DND-41 (cell line): ENCODE results near the gene FAAP100.

Experiments
- CTCF ChIP-seq: IDR thresholded peaks from 2 replicates; pipeline ENCODE4 v1.5.1; 2012; ENCODE audit warnings: borderline replicate concordance, low read length, moderate library complexity, mild to moderate bottlenecking; ENCODE audit not compliant: poor library complexity, severe bottlenecking; ENCODE audit errors: extremely low read depth
- EZH2 ChIP-seq: IDR thresholded peaks from 3 replicates; pipeline ENCODE4 v1.6.1; 2012; ENCODE audit warnings: borderline replicate concordance, low read depth, mild to moderate bottlenecking, moderate library complexity, low read length, inconsistent platforms; ENCODE audit not compliant: severe bottlenecking

DNA sequence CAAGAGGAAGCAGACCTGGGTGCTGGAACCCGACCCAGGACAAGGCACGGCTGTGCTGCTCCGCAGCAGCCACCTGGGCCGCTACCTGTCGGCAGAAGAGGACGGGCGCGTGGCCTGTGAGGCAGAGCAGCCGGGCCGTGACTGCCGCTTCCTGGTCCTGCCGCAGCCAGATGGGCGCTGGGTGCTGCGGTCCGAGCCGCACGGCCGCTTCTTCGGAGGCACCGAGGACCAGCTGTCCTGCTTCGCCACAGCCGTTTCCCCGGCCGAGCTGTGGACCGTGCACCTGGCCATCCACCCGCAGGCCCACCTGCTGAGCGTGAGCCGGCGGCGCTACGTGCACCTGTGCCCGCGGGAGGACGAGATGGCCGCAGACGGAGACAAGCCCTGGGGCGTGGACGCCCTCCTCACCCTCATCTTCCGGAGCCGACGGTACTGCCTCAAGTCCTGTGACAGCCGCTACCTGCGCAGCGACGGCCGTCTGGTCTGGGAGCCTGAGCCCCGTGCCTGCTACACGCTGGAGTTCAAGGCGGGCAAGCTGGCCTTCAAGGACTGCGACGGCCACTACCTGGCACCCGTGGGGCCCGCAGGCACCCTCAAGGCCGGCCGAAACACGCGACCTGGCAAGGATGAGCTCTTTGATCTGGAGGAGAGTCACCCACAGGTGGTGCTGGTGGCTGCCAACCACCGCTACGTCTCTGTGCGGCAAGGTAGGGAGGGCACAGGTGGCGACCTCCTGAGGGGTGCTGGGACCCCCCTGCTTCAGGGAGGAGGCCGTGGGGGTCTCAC, 23.3 kb downstream of the FAAP100 start:
- TF ChIP-seq EZH2 = no peak
- no peak for TF ChIP-seq CTCF
